Measurements from ENCODE around the gene FHOD1. TPM values are rescaled to one million over a fixed set of nuclear protein-coding genes. Genes with fewer than 3 reads are reported as not detected.

The FHOD1 gene
- total RNA-seq, 1 donor from 2014 or later = 47.5 TPM

GRCh38 chr16:67180166-67180565 lies 67.1 kb downstream of the FHOD1 start:
- no peak for DNase-seq (ENCODE audit: extremely low read depth, low read depth, low spot score)

DNA sequence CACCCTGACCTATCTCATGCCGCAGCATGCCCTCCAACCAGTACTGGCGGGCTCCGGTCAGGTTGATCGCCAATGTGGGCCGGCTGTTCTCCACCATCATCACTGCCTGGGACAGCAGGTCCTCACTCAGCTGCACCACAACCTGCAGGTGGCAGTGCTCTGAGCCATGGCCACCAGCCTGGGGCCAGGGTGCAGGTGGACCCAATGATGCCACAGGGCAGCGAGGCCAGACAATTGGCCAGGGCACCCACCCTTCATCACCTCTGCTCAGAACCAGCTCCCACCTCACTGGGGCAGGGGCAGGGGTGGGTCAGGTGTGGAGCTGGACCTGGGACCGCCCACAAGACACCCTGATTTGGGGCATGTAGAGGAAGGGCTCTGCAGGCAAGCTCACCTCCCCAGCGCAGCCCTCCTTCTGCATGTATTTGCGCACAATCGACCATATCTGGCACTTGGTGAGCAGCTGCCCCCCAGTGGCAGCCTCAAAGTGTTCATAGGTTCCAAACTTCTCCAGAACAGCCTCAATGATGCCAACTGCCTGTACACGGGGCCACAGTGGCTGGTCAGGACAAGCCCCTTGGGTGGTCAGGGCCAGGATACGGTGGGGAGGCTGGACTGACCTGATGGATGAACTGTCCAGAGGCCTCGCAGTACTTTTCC lies 67.7 kb downstream of the FHOD1 start:
- no peak for DNase-seq (ENCODE audit: extremely low read depth, low read depth, low spot score)

Other genes with a start within 250 kb of the FHOD1 start
- 52.3 and 60.4 TPM in 2 replicates for gene CBFB, start 218.3 kb downstream of the FHOD1 start, total RNA-seq
- gene PHAF1, start 137.5 kb downstream of the FHOD1 start, total RNA-seq = 18.3 and 23.6 TPM in 2 replicates
- gene B3GNT9, start 96.5 kb downstream of the FHOD1 start, total RNA-seq = 0.73 and 5.3 TPM in 2 replicates
- 25.4 and 27.8 TPM in 2 replicates for gene TRADD, start 87.6 kb downstream of the FHOD1 start, total RNA-seq
- gene FBXL8, start 87.5 kb downstream of the FHOD1 start, total RNA-seq = 11.3 and 16.6 TPM in 2 replicates
- 2.9 and 4.8 TPM in 2 replicates for gene HSF4, start 82.7 kb downstream of the FHOD1 start, total RNA-seq
- gene NOL3, start 76.9 kb downstream of the FHOD1 start, total RNA-seq = 8.4 and 15.3 TPM in 2 replicates
- gene MATCAP1, start 63.5 kb downstream of the FHOD1 start, total RNA-seq = 20.1 and 25.3 TPM in 2 replicates
- gene EXOC3L1, start 57.3 kb downstream of the FHOD1 start, total RNA-seq = 12.0 and 27.4 TPM in 2 replicates
- gene E2F4, start 55.3 kb downstream of the FHOD1 start, total RNA-seq = 78.3 and 122 TPM in 2 replicates
- gene ELMO3, start 48.4 kb downstream of the FHOD1 start, total RNA-seq = 0.53 and 2.0 TPM in 2 replicates
- 29.0 and 36.8 TPM in 2 replicates for gene TMEM208, start 20.4 kb downstream of the FHOD1 start, total RNA-seq
- 0.82 and 2.3 TPM in 2 replicates for gene SLC9A5, start 1.5 kb upstream of the FHOD1 start, total RNA-seq
- 15.4 and 22.4 TPM in 2 replicates for gene PLEKHG4, start 32.1 kb upstream of the FHOD1 start, total RNA-seq
- 0.23 TPM in 1 of 2 replicates, not detected in the other for gene KCTD19, start 79.3 kb upstream of the FHOD1 start, total RNA-seq
- gene LRRC36, start 79.3 kb upstream of the FHOD1 start, total RNA-seq = 1.2 and 1.4 TPM in 2 replicates
- 3.2 TPM in 1 of 2 replicates, not detected in the other for gene TPPP3, start 146.0 kb upstream of the FHOD1 start, total RNA-seq
- gene ZDHHC1, start 169.0 kb upstream of the FHOD1 start, total RNA-seq = 18.3 and 23.7 TPM in 2 replicates
- not detected in 2 replicates for gene HSD11B2, start 183.6 kb upstream of the FHOD1 start, total RNA-seq
- 158 and 218 TPM in 2 replicates for gene ATP6V0D1, start 233.7 kb upstream of the FHOD1 start, total RNA-seq
- not detected in 2 replicates for gene AGRP, start 236.1 kb upstream of the FHOD1 start, total RNA-seq